ENCODE measurements around the gene FIP1L1. TPM values are rescaled to one million over a fixed set of nuclear protein-coding genes. Genes with fewer than 3 reads are reported as not detected.

FIP1L1 gene
- total and polyA plus RNA-seq, 10 of the 15 experiments (the other 5 are each of a cell fraction or from before 2014, with no cell fraction given) = 28.1 to 110 (median 59.4) TPM

DNA sequence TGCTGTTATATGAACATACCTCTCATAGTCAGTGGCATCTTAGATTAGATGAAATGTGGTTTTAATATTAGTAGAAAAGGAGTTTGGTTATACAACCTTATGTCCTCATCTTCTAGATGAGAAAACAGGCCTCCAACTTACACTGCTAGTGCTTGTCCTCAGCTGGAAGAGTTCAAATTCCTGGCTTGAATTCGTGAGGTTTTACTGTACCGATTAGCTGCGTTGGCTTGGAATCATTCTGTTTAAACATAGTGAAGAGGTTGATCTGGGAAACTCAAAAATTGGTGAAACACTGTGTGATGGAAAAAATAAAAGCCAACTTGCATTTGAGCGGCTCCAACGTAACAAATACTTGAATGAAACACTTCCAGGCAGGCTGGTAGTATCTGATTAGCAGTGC lies 132.9 kb downstream of the FIP1L1 start:
- H2AFZ ChIP-seq (ENCODE audit: control insufficient read depth, low read depth, low read length) = no peak overlapping the region
- H3K4me2 ChIP-seq (ENCODE audit: control insufficient read depth, insufficient read depth) = no peak overlapping the region
- H3K27ac ChIP-seq (ENCODE audit: control insufficient read depth, insufficient read depth) = no peak overlapping the region
- DNase-seq (ENCODE audit: low read depth, low spot score) = no peak
- in situ Hi-C loops (cut with MboI) = no loop called here
- H4K20me1 ChIP-seq (ENCODE audit: control insufficient read depth, insufficient read depth) = no peaks in the 10 kb centered on the region
- ATAC-seq = no peak
- TF ChIP-seq POU2F2 (IDR thresholded peaks at IDR 0.05; ENCODE audit: borderline replicate concordance, low read depth, low read length) = no peak
- no peak for TF ChIP-seq TBL1XR1 (IDR thresholded peaks at IDR 0.05; ENCODE audit: low read depth, low read length)
- TF ChIP-seq CREB1 (IDR thresholded peaks at IDR 0.05; ENCODE audit: low read depth) = no peak
- no peak for TF ChIP-seq ZNF384 (IDR thresholded peaks at IDR 0.05; ENCODE audit: borderline replicate concordance, low read depth, low read length)
- TF ChIP-seq MEF2B (IDR thresholded peaks at IDR 0.05; ENCODE audit: partially characterized antibody, poor library complexity, severe bottlenecking) = no peak
- no peaks in the 10 kb centered on the region for H3K36me3 ChIP-seq (ENCODE audit: control insufficient read depth in 2 of 2, insufficient read depth in 2 of 2, low read length in 1 of 2)
- no peak overlapping the region for H3K4me3 ChIP-seq
- H3K9me3 ChIP-seq (replicated peaks; ENCODE audit: control insufficient read depth, insufficient read depth, low read length) = no peaks in the 10 kb centered on the region; the same call in 2 of the 3 replicates
- RAD21 ChIA-PET (ENCODE audit: unreplicated experiment) = interaction anchor here (0.7 to 1.5 kb wide), 3 partner anchors 15 to 238 kb away, joined by 3 read pairs; no protein-coding TSS in a partner anchor
- CTCF ChIA-PET = interaction anchor here (0.7 to 2.3 kb wide), 4 partner anchors 9 to 143 kb away, joined by 3 to 6 read pairs (median 3); no protein-coding TSS in a partner anchor
- H3K27me3 ChIP-seq (replicated peaks in 1 of 2; ENCODE audit: control insufficient read depth in 2 of 2, insufficient read depth in 2 of 2, low read length in 1 of 2) = no peaks in the 10 kb centered on the region
- FAIRE-seq = no peak
- intact Hi-C loops (cut with micrococcal nuclease; ENCODE audit: unreplicated experiment) = no loop called here
- SMC1A ChIA-PET (ENCODE audit: uncharacterized antibody, unreplicated experiment) = interaction anchor here (1.5 to 1.7 kb wide), 3 partner anchors 143 to 196 kb away, joined by 3 to 5 read pairs (median 4); no protein-coding TSS in a partner anchor
- POLR2A ChIA-PET = no interaction called here
- H3K4me1 ChIP-seq (ENCODE audit: control insufficient read depth, insufficient read depth, low read length) = no peaks in the 10 kb centered on the region
- no TSS peak for BruUV-seq (replicated peaks)
- H3K9ac ChIP-seq (ENCODE audit: control insufficient read depth, insufficient read depth, low read length) = no peak overlapping the region
- 14% methylated on average over 5 of the region's 5 CpGs for WGBS (ENCODE audit: insufficient coverage, insufficient replicate concordance, low lambda C conversion rate, missing lambda C conversion rate)
- no peaks in the 10 kb centered on the region for H3K79me2 ChIP-seq (ENCODE audit: control insufficient read depth, insufficient read depth, low read length)

Other genes with a start within 250 kb of the FIP1L1 start
- 36.8 and 37.3 TPM in 2 replicates for gene SCFD2, start 11.6 kb upstream of the FIP1L1 start, total RNA-seq (2014; rRNA removed)
- 25.1 TPM in 2 replicates for gene SCFD2, start 11.6 kb upstream of the FIP1L1 start, total RNA-seq (2014; rRNA removed; fragmentation: Illumina TruSeq; extraction: Trizol)
- 30.5 and 33.4 TPM in 2 replicates for gene SCFD2, start 11.6 kb upstream of the FIP1L1 start, total RNA-seq (2021)
- 20.0 and 22.9 TPM in 2 replicates for gene SCFD2, start 11.6 kb upstream of the FIP1L1 start, polyA plus RNA-seq (2011; rRNA removed)
- gene SCFD2, start 11.6 kb upstream of the FIP1L1 start, polyA plus RNA-seq (2014; fragmentation: Illumina TruSeq; extraction: Trizol) = 19.0 and 19.3 TPM in 2 replicates
- 1 to 10 TPM; 4.8 to 7.2 TPM for gene SCFD2, start 11.6 kb upstream of the FIP1L1 start, polyA plus RNA-seq (2014; fragmentation: Nextera tagmentation; extraction: Ambion mirVana)
- gene SCFD2, start 11.6 kb upstream of the FIP1L1 start, polyA plus RNA-seq (2014; rRNA removed) = 24.2 and 24.7 TPM in 2 replicates
- gene SCFD2, start 11.6 kb upstream of the FIP1L1 start, polyA plus RNA-seq (2016; fragmentation: Nextera tagmentation; extraction: Ambion mirVana) = 10 to 100 TPM; 31.6 to 37.6 TPM
- 1.4 and 2.2 TPM in 2 replicates for gene LNX1, start 213.8 kb downstream of the FIP1L1 start, total RNA-seq (2014; rRNA removed)
- gene LNX1, start 213.8 kb downstream of the FIP1L1 start, total RNA-seq (2014; rRNA removed; fragmentation: Illumina TruSeq; extraction: Trizol) = 0.92 and 1.0 TPM in 2 replicates
- 1.4 and 1.5 TPM in 2 replicates for gene LNX1, start 213.8 kb downstream of the FIP1L1 start, total RNA-seq (2021)
- 0.53 and 0.81 TPM in 2 replicates for gene LNX1, start 213.8 kb downstream of the FIP1L1 start, polyA plus RNA-seq (2011; rRNA removed)
- gene LNX1, start 213.8 kb downstream of the FIP1L1 start, polyA plus RNA-seq (2014; fragmentation: Illumina TruSeq; extraction: Trizol) = 1.1 and 1.3 TPM in 2 replicates
- gene LNX1, start 213.8 kb downstream of the FIP1L1 start, polyA plus RNA-seq (2014; fragmentation: Nextera tagmentation; extraction: Ambion mirVana) = 1 to 10 TPM in 1 of 2 experiments, under 1 TPM in 1; 0.88 to 1.2 TPM
- gene LNX1, start 213.8 kb downstream of the FIP1L1 start, polyA plus RNA-seq (2014; rRNA removed) = 0.53 and 1.1 TPM in 2 replicates
- gene LNX1, start 213.8 kb downstream of the FIP1L1 start, polyA plus RNA-seq (2016; fragmentation: Nextera tagmentation; extraction: Ambion mirVana) = under 1 TPM; 0.72 to 0.79 TPM

All from GM12878 (cell line).